Neural cell (in vitro differentiated cells): ENCODE data around the gene IGLL5. TPM values are rescaled to one million over a fixed set of nuclear protein-coding genes. Genes with fewer than 3 reads are reported as not detected.

Experiments used
- H2AFZ ChIP-seq: fragments of 200-600, 300-800 bp; sonication (generic), shearing (Covaris generic); 2 replicates; pipeline ENCODE4 v1.6.0; 2014; ENCODE audit warnings: low read depth, mild to moderate bottlenecking, antibody characterized with exemption, low read length, moderate library complexity
- H3F3A ChIP-seq: fragments of 200-600 bp; shearing (Covaris generic); 2 replicates; pipeline ENCODE4 v1.6.1; 2016; ENCODE audit warnings: mild to moderate bottlenecking, moderate library complexity, mixed read lengths, antibody characterized with exemption, low read length; ENCODE audit not compliant: insufficient read depth, poor library complexity, severe bottlenecking
- H3K27ac ChIP-seq: fragments of 200-600, 300-800 bp; sonication (generic), shearing (Covaris generic); 2 replicates; pipeline ENCODE4 v1.5.1; 2014; ENCODE audit warnings: mild to moderate bottlenecking, low read length, moderate library complexity
- H3K27me3 ChIP-seq: fragments of 300-800, 200-600 bp; sonication (generic), shearing (Covaris generic); 2 replicates; pipeline ENCODE4 v1.6.0; 2014; ENCODE audit warnings: mild to moderate bottlenecking, low read depth, low read length, moderate library complexity; ENCODE audit not compliant: insufficient read depth
- H3K36me3 ChIP-seq: fragments of 300-800, 200-600 bp; sonication (generic), shearing (Covaris generic); 2 replicates; pipeline ENCODE4 v1.5.1; 2014; ENCODE audit warnings: mild to moderate bottlenecking, antibody characterized with exemption, low read length, moderate library complexity; ENCODE audit not compliant: insufficient read depth
- H3K4me2 ChIP-seq: fragments of 300-800, 200-600 bp; sonication (generic), shearing (Covaris generic); 2 replicates; pipeline ENCODE4 v1.6.0; 2014; ENCODE audit warnings: mild to moderate bottlenecking, low read length
- H3K4me3 ChIP-seq: fragments of 300-800, 200-600 bp; sonication (generic), shearing (Covaris generic); 2 replicates; pipeline ENCODE4 v1.5.1; 2014; ENCODE audit warnings: mild to moderate bottlenecking, low read length, moderate library complexity
- H3K79me2 ChIP-seq: fragments of 200-600 bp; shearing (Covaris generic); replicated peaks from 2 replicates; pipeline ENCODE4 v1.6.0; 2014; ENCODE audit warnings: mild to moderate bottlenecking, low read length, moderate library complexity; ENCODE audit not compliant: insufficient read depth
- H3K9ac ChIP-seq: fragments of 300-800, 200-600 bp; sonication (generic), shearing (Covaris generic); 2 replicates; pipeline ENCODE4 v1.6.1; 2016; ENCODE audit warnings: mild to moderate bottlenecking, low read length, mixed read lengths
- H3K9me2 ChIP-seq: fragments of 200-600 bp; shearing (Covaris generic); 2 replicates; pipeline ENCODE4 v1.6.1; 2016; ENCODE audit warnings: mild to moderate bottlenecking, low read length, mixed read lengths; ENCODE audit not compliant: insufficient read depth
- H3K9me3 ChIP-seq: fragments of 200-600, 300-800 bp; sonication (generic), shearing (Covaris generic); 2 replicates; pipeline ENCODE4 v1.6.1; 2016; ENCODE audit warnings: mild to moderate bottlenecking, mixed run types, low read length, moderate library complexity, mixed read lengths
- H4K20me1 ChIP-seq: fragments of 200-600 bp; shearing (Covaris generic); 2 replicates; pipeline ENCODE4 v1.6.1; 2016; ENCODE audit warnings: mild to moderate bottlenecking, mixed run types; ENCODE audit not compliant: insufficient read depth
- EP300 ChIP-seq: fragments of 450-650 bp; conservative IDR thresholded peaks from 2 replicates; pipeline ENCODE4 v1.6.1; 2014; ENCODE audit warnings: antibody characterized with exemption, mild to moderate bottlenecking, moderate library complexity; ENCODE audit not compliant: poor library complexity, severe bottlenecking
- EZH2 ChIP-seq: fragments of 200-600, 300-800 bp; shearing (Covaris generic), sonication (generic); IDR thresholded peaks from 2 replicates; pipeline ENCODE4 v1.6.1; 2014; ENCODE audit warnings: antibody characterized with exemption, low read length, borderline replicate concordance, mild to moderate bottlenecking; ENCODE audit not compliant: insufficient read depth, poor library complexity, severe bottlenecking
- MXI1 ChIP-seq: fragments of 450-650 bp; conservative IDR thresholded peaks from 2 replicates; pipeline ENCODE4 v1.6.1; 2014; ENCODE audit warnings: antibody characterized with exemption, mild to moderate bottlenecking; ENCODE audit not compliant: poor library complexity, severe bottlenecking
- POLR2AphosphoS5 ChIP-seq: IDR thresholded peaks from 2 replicates; pipeline ENCODE4 v1.6.1; 2012
- RAD21 ChIP-seq: fragments of 450-650 bp; conservative IDR thresholded peaks from 2 replicates; pipeline ENCODE4 v1.6.1; 2014; ENCODE audit warnings: antibody characterized with exemption, mild to moderate bottlenecking, moderate library complexity
- REST ChIP-seq: IDR thresholded peaks from 2 replicates; pipeline ENCODE4 v1.6.1; 2012; ENCODE audit warnings: borderline replicate concordance
- SMC3 ChIP-seq: fragments of 450-650 bp; conservative IDR thresholded peaks from 2 replicates; pipeline ENCODE4 v1.6.1; 2014; ENCODE audit warnings: antibody characterized with exemption, mild to moderate bottlenecking, moderate library complexity; ENCODE audit not compliant: poor library complexity
- TAF1 ChIP-seq: IDR thresholded peaks from 2 replicates; pipeline ENCODE4 v1.6.1; 2012; ENCODE audit warnings: low read depth
- polyA plus RNA-seq: library from polyadenylated mRNA; depleted of rRNA; stranded (reverse); fragments of >200 nt; gene quantifications from 2 replicates; pipeline ENCODE4 v1.2.3, GENCODE V29; 2014
- TF ChIP-seq, protein P1 (sequence below): fragments of 450-650 bp; IDR thresholded peaks from 2 replicates; pipeline ENCODE4 v1.5.1; 2014; ENCODE audit warnings: antibody characterized with exemption, mild to moderate bottlenecking, moderate library complexity; ENCODE audit not compliant: poor library complexity, severe bottlenecking

The IGLL5 gene
- polyA plus RNA-seq, 1 donor from 2014 or later = 0.19 TPM

- Histone ChIP-seq H4K20me1 (no peaks in the 10 kb centered on the region), H3K9ac (no peak overlapping the region), H2AFZ (no peak overlapping the region), H3F3A (no peaks in the 10 kb centered on the region), H3K9me3 (no peaks in the 10 kb centered on the region), H3K79me2 (no peaks in the 10 kb centered on the region), H3K36me3 (no peaks in the 10 kb centered on the region), H3K4me3 (no peak overlapping the region), H3K27me3 (no peaks in the 10 kb centered on the region), H3K27ac (no peak overlapping the region), H3K4me2 (no peak overlapping the region), H3K9me2 (no peaks in the 10 kb centered on the region)
- TF ChIP-seq MXI1 (no peak), REST (no peak), EP300 (no peak), TAF1 (no peak), RAD21 (no peak), EZH2 (no peak), POLR2AphosphoS5 (no peak), SMC3 (no peak)
- TF ChIP-seq, protein P1, sequence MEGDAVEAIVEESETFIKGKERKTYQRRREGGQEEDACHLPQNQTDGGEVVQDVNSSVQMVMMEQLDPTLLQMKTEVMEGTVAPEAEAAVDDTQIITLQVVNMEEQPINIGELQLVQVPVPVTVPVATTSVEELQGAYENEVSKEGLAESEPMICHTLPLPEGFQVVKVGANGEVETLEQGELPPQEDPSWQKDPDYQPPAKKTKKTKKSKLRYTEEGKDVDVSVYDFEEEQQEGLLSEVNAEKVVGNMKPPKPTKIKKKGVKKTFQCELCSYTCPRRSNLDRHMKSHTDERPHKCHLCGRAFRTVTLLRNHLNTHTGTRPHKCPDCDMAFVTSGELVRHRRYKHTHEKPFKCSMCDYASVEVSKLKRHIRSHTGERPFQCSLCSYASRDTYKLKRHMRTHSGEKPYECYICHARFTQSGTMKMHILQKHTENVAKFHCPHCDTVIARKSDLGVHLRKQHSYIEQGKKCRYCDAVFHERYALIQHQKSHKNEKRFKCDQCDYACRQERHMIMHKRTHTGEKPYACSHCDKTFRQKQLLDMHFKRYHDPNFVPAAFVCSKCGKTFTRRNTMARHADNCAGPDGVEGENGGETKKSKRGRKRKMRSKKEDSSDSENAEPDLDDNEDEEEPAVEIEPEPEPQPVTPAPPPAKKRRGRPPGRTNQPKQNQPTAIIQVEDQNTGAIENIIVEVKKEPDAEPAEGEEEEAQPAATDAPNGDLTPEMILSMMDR = no peak
Observed at GRCh38 chr22:22936180-22936914, 48.7 kb downstream of the IGLL5 start.

DNA sequence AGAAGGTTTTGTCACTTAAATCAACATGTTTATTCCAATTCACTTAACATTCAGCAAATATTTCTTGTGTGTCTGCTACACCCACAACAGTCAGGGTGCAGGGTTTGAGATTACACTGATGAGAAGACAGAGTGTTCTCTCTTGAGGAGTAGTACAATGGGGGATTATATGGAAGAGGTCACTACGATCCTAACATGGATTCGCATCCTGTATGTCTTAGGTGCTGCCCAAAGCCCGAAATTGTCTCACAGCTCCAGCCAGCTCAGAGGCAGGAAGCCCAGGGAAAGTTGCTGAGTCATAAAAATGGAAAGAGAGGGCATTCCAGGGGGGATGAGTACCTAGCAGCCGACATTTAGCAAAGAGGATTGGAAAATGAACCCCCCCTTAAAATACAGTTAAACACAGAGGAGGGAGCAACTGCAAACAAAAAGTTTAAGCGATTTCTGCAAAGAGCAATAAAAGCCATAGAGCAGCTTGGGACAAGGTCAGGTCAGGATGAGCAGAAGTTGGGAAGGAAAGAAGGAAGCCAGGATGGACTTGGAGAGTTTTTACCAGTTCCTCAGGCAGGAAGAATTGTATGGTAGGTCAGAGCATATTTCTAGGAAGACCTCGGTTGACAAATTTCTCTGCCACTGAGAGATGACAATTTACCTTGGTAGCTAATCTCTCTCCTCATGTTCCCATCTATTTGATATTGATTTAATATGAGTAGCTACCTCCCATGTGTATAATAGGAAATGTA lies 49.5 kb downstream of the IGLL5 start:
- H2AFZ ChIP-seq = no peak overlapping the region
- H3K9ac ChIP-seq = no peak overlapping the region
- H4K20me1 ChIP-seq = no peaks in the 10 kb centered on the region
- no peak overlapping the region for H3K4me3 ChIP-seq
- no peaks in the 10 kb centered on the region for H3F3A ChIP-seq
- no peaks in the 10 kb centered on the region for H3K9me3 ChIP-seq
- no peaks in the 10 kb centered on the region for H3K27me3 ChIP-seq
- no peak overlapping the region for H3K27ac ChIP-seq
- H3K79me2 ChIP-seq = no peaks in the 10 kb centered on the region
- TF ChIP-seq EZH2 (no peak), TAF1 (no peak), EP300 (no peak), RAD21 (no peak), REST (no peak), SMC3 (no peak), MXI1 (no peak), POLR2AphosphoS5 (no peak)
- TF ChIP-seq, protein P1 = no peak
- H3K4me2 ChIP-seq = no peak overlapping the region
- no peaks in the 10 kb centered on the region for H3K36me3 ChIP-seq
- no peaks in the 10 kb centered on the region for H3K9me2 ChIP-seq
